Stimulated activated CD4-positive, alpha-beta T cell treated with anti-CD3 and anti-CD28 coated beads, Interleukin-1b, Interleukin-23, amount 100 ng/mL, for 4 hours (primary cell): ENCODE measurements around the gene POTEF.
"Not testable (repeated sequence)": the region's sequence is repeated elsewhere in the genome, so short reads cannot be mapped to it uniquely, and the experiment has no call there.

Experiments used
- DNase-seq, 2 donors: peaks; one replicate each; pipeline ENCODE4 v3.0.0-alpha.2; 2020; ENCODE audit warnings: low read depth in 2 of 2

The POTEF gene

GRCh38 chr2:130128464-130128863, 558 bp downstream of the POTEF start:
- not testable (repeated sequence) for DNase-seq

GRCh38 chr2:130127726-130128125, 1.3 kb downstream of the POTEF start:
- DNase-seq: not testable (repeated sequence)

GRCh38 chr2:130120924-130121323, 8.1 kb downstream of the POTEF start:
- not testable (repeated sequence) for DNase-seq

GRCh38 chr2:130102597-130103363, 26.2 kb downstream of the POTEF start:
- DNase-seq: not testable (repeated sequence)

GRCh38 chr2:130062645-130063044, 66.4 kb downstream of the POTEF start:
- not testable (repeated sequence) for DNase-seq

- DNase-seq: not testable (repeated sequence)
Measured at GRCh38 chr2:130059982-130060381, 69.0 kb downstream of the POTEF start.

- DNase-seq: not testable (repeated sequence)
Measured at GRCh38 chr2:130056336-130056735, 72.7 kb downstream of the POTEF start.

GRCh38 chr2:130053217-130053911, 75.7 kb downstream of the POTEF start:
- DNase-seq: not testable (repeated sequence)

GRCh38 chr2:130052376-130052775, 76.6 kb downstream of the POTEF start:
- not testable (repeated sequence) for DNase-seq

GRCh38 chr2:130048422-130048821, 80.6 kb downstream of the POTEF start:
- not testable (repeated sequence) for DNase-seq

- not testable (repeated sequence) for DNase-seq
Measured at GRCh38 chr2:130038265-130038603, 90.8 kb downstream of the POTEF start.

GRCh38 chr2:130025931-130026330, 103.1 kb downstream of the POTEF start:
- peak in 1 of 2 donors; percentile 3 for DNase-seq
